GM18519 (cell line): ENCODE results near the gene PLP1.
"Not testable (repeated sequence)": the region's sequence is repeated elsewhere in the genome, so short reads cannot be mapped to it uniquely, and the experiment has no call there.

Source experiments
- ATAC-seq: cut with Tn5 transposase; IDR thresholded peaks from one replicate; pipeline ENCODE4 v1.9.1; 2021; ENCODE audit warnings: mild to moderate bottlenecking, moderate library complexity; ENCODE audit not compliant: unreplicated experiment, low FRiP score

PLP1 gene

GRCh38 chrX:103780336-103781061 lies 3.9 kb downstream of the PLP1 start:
- no peak for ATAC-seq

- ATAC-seq = no peak
These were observed 4.4 kb downstream of the PLP1 start for GRCh38 chrX:103781062-103781402.

- no peak for ATAC-seq
These were observed 5.1 kb downstream of the PLP1 start for GRCh38 chrX:103781706-103782105.

GRCh38 chrX:103782640-103783039 lies 6.0 kb downstream of the PLP1 start:
- no peak for ATAC-seq

- no peak for ATAC-seq
These were observed 6.6 kb downstream of the PLP1 start for GRCh38 chrX:103783196-103783595.

GRCh38 chrX:103783971-103784370 lies 7.3 kb downstream of the PLP1 start:
- no peak for ATAC-seq

GRCh38 chrX:103789004-103789403 lies 12.4 kb downstream of the PLP1 start:
- ATAC-seq = peak; percentile 76

- no peak for ATAC-seq
These were observed 14.6 kb downstream of the PLP1 start for GRCh38 chrX:103791228-103791627.

- ATAC-seq = no peak
These were observed 15.3 kb downstream of the PLP1 start for GRCh38 chrX:103791826-103792485.

GRCh38 chrX:103792916-103793544 lies 16.4 kb downstream of the PLP1 start:
- no peak for ATAC-seq

GRCh38 chrX:103793545-103793940 lies 16.9 kb downstream of the PLP1 start:
- no peak for ATAC-seq

- no peak for ATAC-seq
These were observed 17.5 kb downstream of the PLP1 start for GRCh38 chrX:103794119-103794518.

- ATAC-seq = no peak
These were observed 21.1 kb downstream of the PLP1 start for GRCh38 chrX:103797691-103798090.

- ATAC-seq = no peak
These were observed 23.7 kb downstream of the PLP1 start for GRCh38 chrX:103800318-103800717.

GRCh38 chrX:103805860-103806259 lies 29.2 kb downstream of the PLP1 start:
- no peak for ATAC-seq

- ATAC-seq = no peak
These were observed 30.3 kb downstream of the PLP1 start for GRCh38 chrX:103806862-103807474.

GRCh38 chrX:103811858-103812257 lies 35.2 kb downstream of the PLP1 start:
- no peak for ATAC-seq

GRCh38 chrX:103817101-103817500 lies 40.5 kb downstream of the PLP1 start:
- ATAC-seq = not testable (repeated sequence)

- ATAC-seq = no peak
These were observed 40.9 kb downstream of the PLP1 start for GRCh38 chrX:103817502-103817901.

GRCh38 chrX:103818842-103819619 lies 42.4 kb downstream of the PLP1 start:
- no peak for ATAC-seq

- not testable (repeated sequence) for ATAC-seq
These were observed 44.2 kb downstream of the PLP1 start for GRCh38 chrX:103820802-103821201.
